Ascending aorta (tissue), 2 donors: ENCODE measurements around the gene HMCN2. TPM values are rescaled to one million over a fixed set of nuclear protein-coding genes. Genes with fewer than 3 reads are reported as not detected.

Experiments
- DNase-seq, 2 donors: peaks; one replicate each; pipeline ENCODE4 v3.0.0-alpha.2; 2019; ENCODE audit warnings: low spot score in 2 of 2
- H3K27ac ChIP-seq, 2 donors: fragments of 200-600 bp; sonication (generic); one replicate each; pipeline ENCODE4 v1.5.1; 2016 to 2017; ENCODE audit warnings: mild to moderate bottlenecking in 1 of 2
- H3K27me3 ChIP-seq: fragments of 200-600 bp; sonication (generic); one replicate; pipeline ENCODE4 v1.5.1; 2017
- H3K36me3 ChIP-seq, 2 donors: fragments of 200-600 bp; sonication (generic); one replicate each; pipeline ENCODE4 v1.5.1; 2016
- H3K4me1 ChIP-seq, 2 donors: fragments of 200-600 bp; sonication (generic); one replicate each; pipeline ENCODE4 v1.5.1; 2016 to 2017; ENCODE audit warnings: mild to moderate bottlenecking in 1 of 2
- H3K4me3 ChIP-seq, 2 donors: fragments of 200-600 bp; sonication (generic); one replicate each; pipeline ENCODE4 v1.5.1; 2016 to 2017; ENCODE audit warnings: mild to moderate bottlenecking in 1 of 2
- H3K9me3 ChIP-seq, 2 donors: fragments of 200-600 bp; sonication (generic); one replicate each; pipeline ENCODE4 v1.5.1; 2016
- CTCF ChIP-seq, 3 experiments: fragments of 200-600 bp in 2 of 3; fragments of 450-650 bp in 1 of 3; sonication (generic) in 2 of 3; IDR thresholded peaks; one replicate each; pipeline ENCODE4 v1.5.1; 2016 to 2019; ENCODE audit warnings: antibody characterized with exemption in 3 of 3, mild to moderate bottlenecking in 1 of 3, moderate library complexity in 1 of 3
- intact Hi-C: fragments of 100-400 bp; cut with DNase I; formaldehyde crosslinking; loops from one replicate; pipeline ENCODE4 v1.15.1; 2023
- total RNA-seq: library from RNA; depleted of rRNA; stranded (reverse); fragments of >200 nt; gene quantifications from one replicate; pipeline ENCODE4 v1.1.0, GENCODE V29; 2016

The HMCN2 gene
- total RNA-seq, 1 donor from 2014 or later, result 7.5 TPM

- no peak overlapping the region for H3K4me3 ChIP-seq
- H3K27me3 ChIP-seq, result no peaks in the 10 kb centered on the region
- no peak for DNase-seq
- peaks cover 5 to 28% of the 10 kb centered on the region in 2 donors for H3K36me3 ChIP-seq
- no peaks in the 10 kb centered on the region for H3K4me1 ChIP-seq
- H3K27ac ChIP-seq, result no peak overlapping the region
- H3K9me3 ChIP-seq, result no peaks in the 10 kb centered on the region
- TF ChIP-seq CTCF (IDR thresholded peaks at IDR 0.05), result no peak
- intact Hi-C loops, result no loop called here
These were observed 212.6 kb downstream of the HMCN2 start for GRCh38 chr9:130478152-130478551.

DNA sequence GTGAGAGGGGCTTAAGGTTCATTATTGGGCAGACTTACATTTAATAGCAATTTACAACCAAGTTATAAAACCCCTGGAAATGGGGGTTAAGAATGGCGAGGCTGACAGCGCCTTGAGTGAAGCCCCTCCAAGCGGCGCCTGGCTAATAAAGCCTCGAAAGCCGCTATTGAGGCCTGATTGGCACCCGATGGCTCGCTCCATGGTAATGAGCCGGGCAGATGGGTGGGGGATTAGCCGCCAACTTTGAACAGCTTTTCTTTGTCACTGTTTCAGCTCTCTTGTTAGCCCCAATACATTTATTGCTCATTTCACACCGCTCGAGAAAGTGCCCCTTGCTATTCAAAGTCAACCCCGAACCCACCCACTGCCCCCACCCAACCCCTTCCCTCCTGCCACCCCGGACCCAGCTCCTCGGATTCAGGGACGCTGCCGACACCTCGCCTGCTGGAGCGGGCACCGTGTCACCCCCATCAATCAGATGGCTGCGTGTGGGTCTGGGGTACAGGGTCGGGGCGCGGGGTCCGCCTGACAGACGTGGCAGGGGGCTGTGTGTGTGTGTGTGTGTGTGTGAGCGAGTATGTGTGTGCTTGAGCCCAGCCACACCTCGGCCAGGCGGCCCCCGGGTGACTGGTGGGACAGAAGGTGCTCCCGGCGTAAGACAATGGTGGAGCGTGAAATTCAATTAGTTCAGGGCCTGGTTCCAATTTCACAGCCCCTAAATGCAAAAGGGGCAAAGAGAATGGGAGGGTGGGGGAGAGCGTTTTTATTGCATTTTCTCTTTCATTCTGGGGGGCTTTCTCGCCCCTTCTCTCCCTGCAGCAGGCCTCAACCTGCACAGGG lies 213.4 kb downstream of the HMCN2 start:
- H3K27ac ChIP-seq, result no peak overlapping the region
- H3K4me3 ChIP-seq, result no peak overlapping the region
- intact Hi-C loops, result no loop called here
- H3K36me3 ChIP-seq, result peaks cover 5 to 28% of the 10 kb centered on the region in 2 donors
- H3K27me3 ChIP-seq, result no peaks in the 10 kb centered on the region
- H3K9me3 ChIP-seq, result no peaks in the 10 kb centered on the region
- no peaks in the 10 kb centered on the region for H3K4me1 ChIP-seq
- TF ChIP-seq CTCF (IDR thresholded peaks at IDR 0.05), result no peak
- DNase-seq, result no peak

- intact Hi-C loops, result no loop called here
- DNase-seq, result no peak
- no peak overlapping the region for H3K27ac ChIP-seq
- no peak for TF ChIP-seq CTCF (IDR thresholded peaks at IDR 0.05)
- H3K27me3 ChIP-seq, result no peaks in the 10 kb centered on the region
- H3K4me3 ChIP-seq, result no peak overlapping the region
- H3K4me1 ChIP-seq, result no peaks in the 10 kb centered on the region
- peaks cover 5 to 32% of the 10 kb centered on the region in 2 donors for H3K36me3 ChIP-seq
- H3K9me3 ChIP-seq, result no peaks in the 10 kb centered on the region
These were observed 214.0 kb downstream of the HMCN2 start for GRCh38 chr9:130479587-130479986.

DNA sequence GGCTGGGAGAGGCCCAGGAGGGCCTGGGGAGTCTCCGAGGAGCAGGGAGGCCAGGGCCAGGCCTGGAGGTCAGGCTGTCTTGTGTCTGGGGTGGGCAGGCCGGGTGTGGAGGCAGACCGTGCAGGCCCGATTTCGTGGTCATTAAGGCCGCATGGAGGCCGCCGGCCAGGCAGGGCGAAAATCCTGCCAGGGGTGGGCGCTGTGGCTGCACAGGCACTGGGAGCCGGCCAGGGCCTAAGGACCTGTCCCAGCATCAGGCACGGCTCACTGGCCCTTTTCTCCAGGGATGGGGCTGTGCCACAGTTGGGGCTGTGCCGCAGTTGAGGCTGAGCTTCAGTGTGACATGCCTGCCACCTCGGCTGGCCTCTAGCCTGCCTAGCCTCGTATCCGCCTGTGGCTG lies 215.1 kb downstream of the HMCN2 start:
- H3K27ac ChIP-seq, result no peak overlapping the region
- H3K4me1 ChIP-seq, result no peaks in the 10 kb centered on the region
- DNase-seq, result no peak
- no peak overlapping the region for H3K4me3 ChIP-seq
- TF ChIP-seq CTCF (IDR thresholded peaks at IDR 0.05), result no peak
- H3K27me3 ChIP-seq, result no peaks in the 10 kb centered on the region
- intact Hi-C loops, result no loop called here
- H3K36me3 ChIP-seq, result peaks cover 10 to 37% of the 10 kb centered on the region in 2 donors
- no peaks in the 10 kb centered on the region for H3K9me3 ChIP-seq

DNA sequence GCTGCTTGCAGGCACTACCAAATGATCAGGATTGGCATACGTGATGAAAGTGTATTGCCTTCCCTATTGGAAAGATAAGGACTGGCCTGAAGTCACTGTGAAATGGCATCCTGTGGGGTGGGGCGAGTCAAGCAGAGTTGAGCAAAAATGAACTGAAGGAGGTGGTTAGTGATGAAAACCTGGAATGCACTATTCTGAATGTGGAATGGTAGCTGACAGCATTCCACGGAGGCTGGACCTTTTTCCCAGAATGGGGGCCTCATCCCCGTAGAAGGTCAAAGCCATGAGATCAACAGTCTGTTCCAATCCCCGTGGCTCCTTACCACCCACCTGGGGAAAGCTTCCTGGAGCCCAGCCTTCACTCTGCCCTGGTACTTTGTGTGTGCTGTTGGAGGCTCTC lies 216.9 kb downstream of the HMCN2 start:
- H3K4me1 ChIP-seq, result no peaks in the 10 kb centered on the region
- H3K9me3 ChIP-seq, result no peaks in the 10 kb centered on the region
- intact Hi-C loops, result no loop called here
- no peaks in the 10 kb centered on the region for H3K27me3 ChIP-seq
- no peak for TF ChIP-seq CTCF (IDR thresholded peaks at IDR 0.05)
- H3K27ac ChIP-seq, result no peak overlapping the region
- H3K36me3 ChIP-seq, result peaks cover 4 to 26% of the 10 kb centered on the region in 2 donors
- no peak for DNase-seq
- H3K4me3 ChIP-seq, result no peak overlapping the region
